Measurements from ENCODE around the gene ZNF750.

DNA sequence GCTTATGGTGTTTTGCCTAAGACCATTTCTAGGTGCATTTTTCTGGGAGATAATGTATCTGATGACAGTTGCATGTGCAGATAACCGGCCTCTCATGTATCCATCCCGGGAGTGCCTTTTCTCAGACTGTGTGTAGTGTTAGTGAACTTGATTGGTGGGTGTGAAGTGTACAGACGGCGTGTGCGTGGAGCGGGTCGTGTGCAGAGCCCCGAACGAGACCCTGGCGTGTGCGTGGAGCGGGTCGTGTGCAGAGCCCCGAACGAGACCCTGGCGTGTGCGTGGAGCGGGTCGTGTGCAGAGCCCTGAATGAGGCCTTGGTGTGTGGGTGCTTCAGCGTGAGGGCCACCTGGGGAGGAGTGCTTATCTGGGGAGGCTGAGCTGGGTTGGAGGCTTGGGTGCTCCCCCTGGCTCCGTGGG, 28.9 kb upstream of the ZNF750 start:
- TF ChIP-seq, protein P1, sequence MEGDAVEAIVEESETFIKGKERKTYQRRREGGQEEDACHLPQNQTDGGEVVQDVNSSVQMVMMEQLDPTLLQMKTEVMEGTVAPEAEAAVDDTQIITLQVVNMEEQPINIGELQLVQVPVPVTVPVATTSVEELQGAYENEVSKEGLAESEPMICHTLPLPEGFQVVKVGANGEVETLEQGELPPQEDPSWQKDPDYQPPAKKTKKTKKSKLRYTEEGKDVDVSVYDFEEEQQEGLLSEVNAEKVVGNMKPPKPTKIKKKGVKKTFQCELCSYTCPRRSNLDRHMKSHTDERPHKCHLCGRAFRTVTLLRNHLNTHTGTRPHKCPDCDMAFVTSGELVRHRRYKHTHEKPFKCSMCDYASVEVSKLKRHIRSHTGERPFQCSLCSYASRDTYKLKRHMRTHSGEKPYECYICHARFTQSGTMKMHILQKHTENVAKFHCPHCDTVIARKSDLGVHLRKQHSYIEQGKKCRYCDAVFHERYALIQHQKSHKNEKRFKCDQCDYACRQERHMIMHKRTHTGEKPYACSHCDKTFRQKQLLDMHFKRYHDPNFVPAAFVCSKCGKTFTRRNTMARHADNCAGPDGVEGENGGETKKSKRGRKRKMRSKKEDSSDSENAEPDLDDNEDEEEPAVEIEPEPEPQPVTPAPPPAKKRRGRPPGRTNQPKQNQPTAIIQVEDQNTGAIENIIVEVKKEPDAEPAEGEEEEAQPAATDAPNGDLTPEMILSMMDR (IDR thresholded peaks at IDR 0.05; ENCODE audit: insufficient read depth, low read length, poor library complexity, severe bottlenecking): no peak
- no peak for TF ChIP-seq EZH2phosphoT487 (conservative IDR thresholded peaks at IDR 0.05; ENCODE audit: low read length)

Data from SU-DHL-6 (cell line).